DMS153 treated with DMSO at 0.1 percent for 48 hours (cell line): ENCODE data around the gene MRTFB.

Experiments
- DNase-seq: peaks from one replicate; lab custom pipeline; 2025; ENCODE audit not compliant: unreplicated experiment; lab: John Stamatoyannopoulos, UW

MRTFB gene

DNA sequence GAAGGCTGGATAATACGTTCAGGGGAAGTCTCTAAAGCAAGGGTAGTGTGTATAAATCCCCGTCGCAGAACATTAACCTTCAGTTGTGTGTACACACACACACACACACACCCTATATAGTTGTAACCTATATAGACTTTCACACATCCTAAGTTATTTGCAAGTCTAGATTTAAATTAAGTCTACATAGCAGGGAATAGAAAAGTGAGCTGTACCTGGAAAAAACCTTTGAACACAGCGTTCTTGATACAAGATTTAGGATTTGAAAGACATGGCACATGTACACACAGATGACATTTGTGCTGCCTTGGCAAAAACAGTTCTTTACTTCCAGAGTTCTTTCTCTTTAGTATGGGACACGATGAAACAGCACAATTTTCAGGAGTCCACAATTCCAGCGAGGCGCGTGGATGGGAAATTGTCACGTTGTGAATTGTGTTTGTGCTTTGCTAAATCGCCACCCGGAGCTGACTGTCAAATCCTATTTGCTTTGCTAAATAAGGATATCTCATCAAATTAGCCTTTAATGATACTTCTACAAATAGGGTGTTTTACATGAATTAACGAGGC, 233.9 kb downstream of the MRTFB start:
- DNase-seq: no peak

DNA sequence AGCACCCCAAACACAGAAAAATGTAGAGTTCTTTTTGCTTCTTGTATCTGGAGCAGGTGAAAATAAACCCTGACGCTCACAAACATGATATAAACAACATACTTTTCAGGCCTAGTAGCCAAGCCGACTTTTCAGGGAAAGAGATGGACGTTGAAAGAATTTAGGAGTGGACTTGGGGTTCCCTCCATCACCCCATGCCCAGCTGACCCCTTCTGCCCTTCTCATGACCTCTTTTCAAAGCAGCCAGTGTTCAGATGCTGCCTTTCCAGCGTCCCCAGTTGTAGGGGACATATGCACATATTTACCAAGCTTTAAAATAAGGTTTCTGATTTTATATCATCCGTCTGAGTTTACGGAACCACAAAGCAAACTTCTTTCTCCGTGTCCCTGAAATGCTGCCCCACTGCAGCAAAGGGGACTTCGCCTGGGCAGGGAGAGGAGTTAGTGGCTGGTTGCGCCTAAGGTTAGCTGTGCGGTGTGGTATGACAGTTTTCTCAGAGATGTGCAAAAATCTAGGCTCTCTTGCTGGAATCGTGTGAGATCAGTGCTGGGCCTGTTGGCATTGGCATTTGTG, 235.5 kb downstream of the MRTFB start:
- no peak for DNase-seq

DNA sequence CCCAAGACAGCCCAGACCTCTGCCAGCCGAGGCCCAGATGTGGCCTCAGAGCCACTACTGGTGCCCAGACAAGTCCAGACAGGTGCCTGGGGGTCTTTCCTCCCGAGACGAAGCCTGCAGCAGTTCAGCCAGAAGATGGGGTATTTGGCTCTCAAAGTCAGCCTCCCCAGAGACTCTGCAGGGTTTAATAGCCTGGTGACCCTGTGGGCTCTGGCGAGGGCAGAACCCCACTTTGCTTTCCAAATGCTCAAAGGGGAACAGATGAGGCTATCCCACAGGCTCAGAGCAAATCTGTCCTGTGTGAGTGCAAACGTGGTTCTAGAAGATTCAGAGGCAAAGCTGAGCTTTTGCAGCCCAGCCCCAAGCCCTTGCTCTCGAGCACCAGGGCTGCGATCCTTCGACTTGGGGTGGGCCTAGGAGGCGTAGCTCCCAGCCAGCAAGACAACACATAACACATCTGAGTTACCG, 236.0 kb downstream of the MRTFB start:
- DNase-seq: no peak

DNA sequence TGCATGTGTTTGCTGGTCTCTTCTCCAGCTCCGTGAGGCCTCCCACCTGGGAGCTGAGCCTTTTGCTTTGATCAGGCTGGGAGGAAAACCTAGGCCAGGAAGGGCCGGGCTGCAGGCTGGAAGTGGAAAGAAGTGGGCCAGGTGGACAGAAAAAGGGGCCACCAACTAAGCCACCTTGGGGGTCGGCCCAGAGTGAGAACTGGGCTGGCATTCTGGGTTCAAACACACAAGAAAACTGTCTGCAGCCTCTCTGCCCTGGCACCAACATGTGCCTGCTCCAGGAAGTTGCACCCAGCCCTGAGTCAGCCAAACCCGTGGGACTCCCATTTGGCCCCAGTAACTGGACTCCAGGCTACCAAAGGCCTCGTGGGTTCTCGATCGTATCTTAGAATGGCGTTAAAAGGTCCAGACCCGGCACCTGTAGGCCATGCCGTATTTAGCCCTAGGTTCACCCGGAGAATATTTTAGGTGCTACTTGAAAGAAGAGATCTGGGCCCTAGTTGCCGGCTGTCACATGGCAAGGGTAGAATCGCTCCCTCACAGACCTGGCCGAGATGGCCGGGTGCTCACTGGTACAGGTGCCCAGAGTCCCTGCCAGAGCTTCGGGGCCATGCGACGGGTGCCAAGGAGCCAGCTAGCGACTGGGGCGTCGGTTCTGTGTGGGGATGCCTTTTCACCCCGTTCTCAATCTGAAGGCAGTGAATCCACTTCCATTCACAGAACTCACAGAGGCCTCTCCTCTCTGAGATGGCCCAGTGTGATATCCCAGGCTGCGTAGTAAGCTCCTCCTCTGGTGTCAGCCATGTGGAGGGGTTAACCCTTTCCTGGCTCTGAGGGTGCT, 236.6 kb downstream of the MRTFB start:
- no peak for DNase-seq

DNA sequence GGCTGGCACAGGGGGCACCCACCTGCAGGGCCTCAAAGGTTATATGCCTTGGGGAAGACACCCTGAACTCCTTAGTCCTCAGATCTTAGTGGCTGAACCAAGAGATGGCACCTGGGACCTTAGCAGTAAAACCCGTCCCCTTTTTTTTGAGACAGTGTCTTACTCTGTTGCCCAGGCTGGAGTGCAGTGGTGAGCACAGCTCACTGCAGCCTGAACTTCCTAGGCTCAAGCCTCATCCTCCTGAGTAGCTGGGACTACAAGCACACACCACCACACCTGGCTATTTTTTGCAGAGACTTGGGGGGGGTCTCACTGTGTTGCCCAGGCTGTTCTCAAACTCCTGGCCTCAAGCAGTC, 237.2 kb downstream of the MRTFB start:
- no peak for DNase-seq

DNA sequence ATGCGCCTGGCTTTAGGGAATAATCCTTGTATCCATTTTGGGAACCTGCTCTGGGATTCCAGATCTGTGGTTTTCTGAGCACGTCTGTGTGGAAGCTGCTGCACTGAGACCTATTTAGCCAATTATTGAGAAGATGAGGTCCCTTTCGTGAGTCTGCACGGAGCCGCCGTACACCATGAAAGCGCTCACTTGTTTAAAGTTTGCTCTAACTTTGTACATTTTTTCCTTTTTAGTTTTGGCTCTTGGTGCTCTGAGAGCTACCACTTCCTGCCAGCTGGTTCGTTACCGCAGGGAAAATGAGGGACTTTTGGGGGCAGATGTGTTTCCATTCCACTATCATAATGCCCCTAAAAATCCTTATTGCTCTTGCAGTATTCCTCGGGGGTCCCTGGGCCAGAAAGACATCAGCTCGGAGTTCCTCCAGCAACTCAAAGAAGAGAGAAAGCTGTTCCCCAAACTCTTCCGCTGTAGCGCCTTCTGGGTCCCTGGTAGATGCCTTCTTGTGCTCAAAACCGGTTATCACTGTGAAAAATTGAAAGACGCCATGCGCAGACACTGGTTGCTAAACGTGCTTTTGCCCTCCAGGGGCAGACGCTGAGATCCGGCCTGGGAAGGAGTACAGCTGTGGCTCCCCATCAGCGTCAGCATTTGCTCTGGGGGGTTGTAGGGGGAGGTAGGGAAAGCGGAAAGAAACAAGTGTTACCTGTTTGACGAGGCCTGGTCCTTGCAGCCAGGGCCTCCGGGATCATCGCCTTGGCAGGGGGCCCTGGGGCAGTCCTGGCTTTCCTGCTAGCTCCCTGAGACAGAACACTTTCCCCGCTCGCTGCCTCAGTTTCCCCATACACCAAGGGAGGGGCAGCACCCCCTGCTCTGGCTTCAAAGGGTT, 238.1 kb downstream of the MRTFB start:
- no peak for DNase-seq

DNA sequence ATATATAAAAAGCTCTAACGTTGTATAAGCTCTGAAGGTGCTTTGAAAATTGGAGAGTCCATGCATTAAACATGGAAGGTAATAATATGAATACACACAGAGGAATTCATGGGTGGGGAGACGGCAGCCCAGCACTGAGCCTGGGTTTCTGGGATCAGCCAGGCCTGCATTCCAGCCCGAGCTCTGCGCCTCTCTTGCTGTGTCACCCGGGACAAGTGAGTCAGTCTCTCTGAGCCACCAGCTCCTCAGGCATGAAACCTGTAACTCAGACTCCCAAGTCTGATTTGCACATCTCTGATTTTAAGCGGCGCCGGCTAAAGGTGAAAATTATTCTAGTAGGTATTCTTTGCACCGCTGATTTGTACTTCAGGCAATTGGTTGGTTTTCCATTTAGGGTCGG, 238.8 kb downstream of the MRTFB start:
- DNase-seq: no peak

DNA sequence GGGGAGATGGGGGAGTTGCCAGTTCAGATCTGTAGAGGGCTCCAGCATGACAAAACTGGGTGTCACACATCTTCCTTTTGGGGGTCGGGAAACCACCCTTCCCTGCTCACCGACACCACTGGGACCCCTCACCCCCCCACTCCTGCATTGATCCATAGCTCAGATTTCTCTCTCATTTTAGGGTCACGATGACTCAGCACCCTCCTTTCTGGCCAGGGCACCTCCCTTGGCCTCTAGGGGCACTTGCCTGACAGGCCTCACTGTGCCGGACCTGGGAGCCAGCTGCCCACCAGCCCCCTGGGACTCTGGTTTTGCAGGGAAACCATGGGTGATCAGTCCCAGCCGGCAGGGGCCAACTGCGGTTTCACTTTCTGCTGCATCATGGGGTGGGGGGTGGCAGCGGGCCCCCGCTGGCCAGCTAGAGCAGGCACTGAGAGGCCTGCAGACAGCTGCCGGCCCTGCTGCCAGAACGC, 239.4 kb downstream of the MRTFB start:
- DNase-seq: no peak

DNA sequence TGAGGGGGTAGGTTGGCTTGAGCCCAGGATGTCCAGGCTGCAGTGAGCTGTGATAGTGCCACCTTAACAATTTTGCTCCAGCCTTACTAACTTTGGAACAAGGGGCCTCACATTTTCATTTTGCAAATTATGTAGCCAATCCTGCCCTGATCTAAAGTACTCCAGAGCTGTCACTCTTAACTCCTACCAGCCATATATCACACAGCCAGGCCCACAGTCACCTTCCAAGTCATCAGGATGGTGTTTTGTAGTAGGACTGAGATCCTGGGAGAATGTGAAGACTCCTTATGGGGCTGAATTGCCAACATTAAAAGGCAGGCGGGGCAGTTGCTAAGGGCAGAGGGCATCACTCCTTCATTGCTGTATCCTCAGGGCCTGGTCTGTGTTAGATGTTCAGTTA, 243.0 kb downstream of the MRTFB start:
- DNase-seq: no peak

DNA sequence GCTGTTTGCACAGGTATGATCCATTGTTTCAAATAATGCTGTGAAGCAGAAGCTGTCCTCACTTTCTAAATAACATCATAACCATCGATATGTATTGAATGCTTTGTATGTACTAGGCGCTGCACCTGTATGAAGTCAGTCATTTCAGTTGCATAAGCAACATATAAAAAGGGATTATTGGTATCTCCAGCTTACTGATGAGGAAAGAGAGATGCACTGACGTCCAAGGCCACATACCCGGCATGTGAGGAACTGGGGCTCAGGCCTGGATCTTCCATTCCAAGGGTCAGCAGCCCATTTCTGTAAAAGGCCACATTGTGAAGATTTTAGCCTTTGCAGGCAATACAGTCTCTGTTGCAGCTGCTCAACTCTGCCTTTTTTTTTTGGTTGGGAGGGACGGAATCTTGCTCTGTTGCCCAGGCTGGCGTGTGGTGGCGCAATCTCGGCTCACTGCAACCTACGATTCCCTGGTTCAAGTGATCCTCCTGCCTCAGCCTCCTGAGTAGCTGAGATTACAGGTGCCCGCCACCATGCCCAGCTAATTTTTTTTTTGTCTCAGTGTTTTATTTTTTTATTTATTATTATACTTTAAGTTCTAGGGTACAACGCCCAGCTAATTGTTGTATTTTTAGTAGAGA, 244.7 kb downstream of the MRTFB start:
- DNase-seq: no peak
